HCT116 (cell line): ENCODE measurements around the gene FABP6. TPM values are rescaled to one million over a fixed set of nuclear protein-coding genes. Genes with fewer than 3 reads are reported as not detected.

Source experiments
- ATAC-seq: fragments of 200-7000 bp; cut with Tn5 transposase; 2 replicates; pipeline ENCODE4 v1.9.1; 2020; ENCODE audit warnings: mild to moderate bottlenecking, moderate library complexity
- BruUV-seq: library from RNA; stranded (reverse); fragments of 400-500 nt; replicated peaks from 2 replicates; lab custom pipeline; 2021; lab: Mats Ljungman, UMichigan
- CTCF ChIA-PET: fragments of 300-600 bp; sonication (Branson Sonifier 250); formaldehyde crosslinking; loops from one replicate; lab custom pipeline; 2021; ENCODE audit warnings: antibody characterized with exemption; lab: Charles Lee
- POLR2A ChIA-PET: fragments of 300-600, 350-600 bp; sonication (Branson Sonifier 250); formaldehyde crosslinking; loops from one replicate; lab custom pipeline; 2021; ENCODE audit warnings: antibody characterized with exemption; lab: Charles Lee
- RAD21 ChIA-PET, 2 experiments: fragments of 300-600 bp; sonication (Branson Sonifier 250); formaldehyde crosslinking; loops; one replicate each; lab custom pipeline; 2023; ENCODE audit warnings: low total read pairs in 2 of 2; ENCODE audit not compliant: uncharacterized antibody in 2 of 2, unreplicated experiment in 2 of 2, low non-redundant PET in 1 of 2; lab: Charles Lee
- DNase-seq: peaks from one replicate; pipeline ENCODE4 v3.0.0-alpha.2; 2010; ENCODE audit warnings: low read depth, low spot score
- H2AFZ ChIP-seq: fragments of 200-600 bp; shearing (Covaris generic), sonication (generic); 2 replicates; pipeline ENCODE4 v1.6.1; 2017; ENCODE audit warnings: low read depth, mixed run types, mixed read lengths, antibody characterized with exemption, low read length; ENCODE audit not compliant: poor library complexity, severe bottlenecking
- H3K27ac ChIP-seq: 2 replicates; pipeline ENCODE4 v1.5.1; 2012; ENCODE audit warnings: low read depth, low read length
- H3K27me3 ChIP-seq: fragments of 200-600 bp; sonication (generic); 2 replicates; pipeline ENCODE4 v1.6.1; 2016; ENCODE audit warnings: mixed run types, low read length, mixed read lengths; ENCODE audit not compliant: insufficient read depth
- H3K36me3 ChIP-seq, 2 experiments: fragments of 200-500 bp in 1 of 2; fragments of 200-600 bp in 1 of 2; sonication (Bioruptor generic) in 1 of 2; sonication (generic) in 1 of 2; 2 replicates each; pipeline versions ENCODE4 v1.5.1 to v1.6.1; 2014 to 2016; ENCODE audit warnings: low read length in 2 of 2, inconsistent platforms in 1 of 2, mixed read lengths in 1 of 2, mixed run types in 1 of 2; ENCODE audit not compliant: insufficient read depth in 2 of 2, control insufficient read depth in 1 of 2
- H3K4me1 ChIP-seq, 2 experiments: fragments of 200-600 bp in 1 of 2; sonication (generic) in 1 of 2; 2 replicates each; pipeline versions ENCODE4 v1.5.1 to v1.6.1; 2012 to 2017; ENCODE audit warnings: low read length in 2 of 2, inconsistent platforms in 1 of 2, mild to moderate bottlenecking in 1 of 2, mixed read lengths in 1 of 2, mixed run types in 1 of 2, moderate library complexity in 1 of 2; ENCODE audit not compliant: insufficient read depth in 2 of 2, control insufficient read depth in 1 of 2
- H3K4me2 ChIP-seq: fragments of 200-600 bp; sonication (generic); 2 replicates; pipeline ENCODE4 v1.6.1; 2017; ENCODE audit warnings: mixed run types, low read length, mixed read lengths
- H3K4me3 ChIP-seq, 2 experiments: fragments of 200-600 bp in 1 of 2; sonication (generic) in 1 of 2; replicated peaks in 1 of 2; 2 replicates each; pipeline ENCODE4 v1.5.1; 2011 to 2016; ENCODE audit warnings: low read length in 2 of 2, control low read depth in 1 of 2, low read depth in 1 of 2, mild to moderate bottlenecking in 1 of 2, mixed read lengths in 1 of 2, mixed run types in 1 of 2
- H3K79me2 ChIP-seq: fragments of 200-600 bp; sonication (generic); 2 replicates; pipeline ENCODE4 v1.6.1; 2017; ENCODE audit warnings: mild to moderate bottlenecking, mixed run types, low read length, moderate library complexity, mixed read lengths; ENCODE audit not compliant: insufficient read depth
- H3K9ac ChIP-seq: fragments of 200-600 bp; sonication (generic); 2 replicates; pipeline ENCODE4 v1.6.1; 2016; ENCODE audit warnings: low read length, mixed read lengths
- H3K9me2 ChIP-seq: fragments of 200-600 bp; sonication (generic), shearing (Covaris generic); 2 replicates; pipeline ENCODE4 v1.6.1; 2017; ENCODE audit warnings: mixed run types, mild to moderate bottlenecking, moderate library complexity; ENCODE audit not compliant: insufficient read depth
- H3K9me3 ChIP-seq, 2 experiments: fragments of 200-500 bp in 1 of 2; fragments of 200-600 bp in 1 of 2; sonication (Bioruptor generic) in 1 of 2; sonication (generic) in 1 of 2; 2 replicates each; pipeline ENCODE4 v1.6.1; 2014 to 2017; ENCODE audit warnings: low read length in 2 of 2, mixed read lengths in 2 of 2, inconsistent platforms in 1 of 2, low read depth in 1 of 2, mild to moderate bottlenecking in 1 of 2, mixed run types in 1 of 2, moderate library complexity in 1 of 2; ENCODE audit not compliant: control insufficient read depth in 1 of 2, insufficient read depth in 1 of 2
- H4K20me1 ChIP-seq: fragments of 200-600 bp; sonication (generic), shearing (Covaris generic); 2 replicates; pipeline ENCODE4 v1.6.1; 2017; ENCODE audit warnings: mixed run types, mild to moderate bottlenecking, moderate library complexity; ENCODE audit not compliant: insufficient read depth
- ATF3 ChIP-seq: IDR thresholded peaks from 2 replicates; pipeline ENCODE4 v1.6.1; 2012
- CEBPB ChIP-seq: IDR thresholded peaks from 2 replicates; pipeline ENCODE4 v1.6.1; 2012; ENCODE audit warnings: low read depth
- EGR1 ChIP-seq: IDR thresholded peaks from 2 replicates; pipeline ENCODE4 v1.6.1; 2012; ENCODE audit warnings: low read depth
- FOSL1 ChIP-seq: IDR thresholded peaks from 2 replicates; pipeline ENCODE4 v1.6.1; 2012; ENCODE audit warnings: low read depth
- JUND ChIP-seq: IDR thresholded peaks from 2 replicates; pipeline ENCODE4 v1.6.1; 2012
- POLR2A ChIP-seq: IDR thresholded peaks from 2 replicates; pipeline ENCODE4 v1.7.0; 2011; ENCODE audit warnings: borderline replicate concordance; ENCODE audit not compliant: insufficient read depth, insufficient read length; ENCODE audit errors: extremely low read depth
- POLR2AphosphoS5 ChIP-seq: IDR thresholded peaks from 2 replicates; pipeline ENCODE4 v1.6.1; 2011; ENCODE audit warnings: mild to moderate bottlenecking, low read depth, low read length, moderate library complexity
- RAD21 ChIP-seq: IDR thresholded peaks from 2 replicates; pipeline ENCODE4 v1.6.1; 2012; ENCODE audit warnings: low read depth, mild to moderate bottlenecking
- REST ChIP-seq: IDR thresholded peaks from 2 replicates; pipeline ENCODE4 v1.6.1; 2012; ENCODE audit warnings: low read depth
- intact Hi-C: fragments of 100-400 bp; cut with micrococcal nuclease; formaldehyde crosslinking; loops from 2 replicates; pipeline ENCODE4 v1.10.0; 2022
- total RNA-seq: library from RNA; stranded (reverse); gene quantifications from one replicate; pipeline ENCODE4 v1.2.1, GENCODE V29; 2021; ENCODE audit not compliant: unreplicated experiment

FABP6 gene
- total RNA-seq, 1 experiment from 2014 or later, result 8.5 TPM

- ChIA-PET RAD21 (no interaction called here), POLR2A (interaction anchor here (0.9 kb wide), 1 partner anchor 11 kb away, joined by 5 read pairs; no protein-coding TSS in a partner anchor), CTCF (no interaction called here)
- intact Hi-C loops, result no loop called here
- no peak for DNase-seq
- H3K4me2 ChIP-seq, result no peak overlapping the region
- H3K27ac ChIP-seq, result no peak overlapping the region
- no peaks in the 10 kb centered on the region for H4K20me1 ChIP-seq
- H3K4me3 ChIP-seq, result no peak overlapping the region
- H3K9ac ChIP-seq, result no peak overlapping the region
- H3K9me2 ChIP-seq, result no peaks in the 10 kb centered on the region
- H3K27me3 ChIP-seq, result no peaks in the 10 kb centered on the region
- no peak for ATAC-seq
- no peaks in the 10 kb centered on the region for H3K36me3 ChIP-seq
- BruUV-seq, result no TSS peak
- no peak for TF ChIP-seq JUND
- no peak for TF ChIP-seq EGR1
- TF ChIP-seq FOSL1, result no peak
- TF ChIP-seq REST, result no peak
- no peak for TF ChIP-seq ATF3
- TF ChIP-seq POLR2A, result no peak
- no peak for TF ChIP-seq RAD21
- TF ChIP-seq POLR2AphosphoS5, result no peak
- TF ChIP-seq CEBPB, result no peak
- TF ChIP-seq, all 23 proteins: peak for 0
- H3K9me3 ChIP-seq, result no peaks in the 10 kb centered on the region
- H3K4me1 ChIP-seq, result no peaks in the 10 kb centered on the region
- no peaks in the 10 kb centered on the region for H3K79me2 ChIP-seq
- H2AFZ ChIP-seq, result no peak overlapping the region
Observed at GRCh38 chr5:160221082-160221481, 8.2 kb upstream of the FABP6 start.
